NCI-H748 (cell line): Measurements from ENCODE around the gene DMTF1.
"Not testable (repeated sequence)": the region's sequence is repeated elsewhere in the genome, so short reads cannot be mapped to it uniquely, and the experiment has no call there.

ENCODE experiments used
- DNase-seq: peaks from one replicate; lab custom pipeline; 2025; ENCODE audit not compliant: unreplicated experiment; lab: John Stamatoyannopoulos, UW

DMTF1 gene

GRCh38 chr7:87220026-87220733, 67.9 kb downstream of the DMTF1 start:
- peak; percentile 93 for DNase-seq

GRCh38 chr7:87220734-87221215, 68.5 kb downstream of the DMTF1 start:
- peak; percentile 54 for DNase-seq

- no peak for DNase-seq
These were observed 71.4 kb downstream of the DMTF1 start for GRCh38 chr7:87223666-87224065.

GRCh38 chr7:87225696-87226095, 73.4 kb downstream of the DMTF1 start:
- DNase-seq = no peak

GRCh38 chr7:87226495-87226894, 74.2 kb downstream of the DMTF1 start:
- DNase-seq = no peak

- no peak for DNase-seq
These were observed 79.0 kb downstream of the DMTF1 start for GRCh38 chr7:87231258-87231657.

GRCh38 chr7:87231711-87232110, 79.5 kb downstream of the DMTF1 start:
- DNase-seq = no peak

GRCh38 chr7:87234949-87235348, 82.7 kb downstream of the DMTF1 start:
- no peak for DNase-seq

- not testable (repeated sequence) for DNase-seq
These were observed 86.3 kb downstream of the DMTF1 start for GRCh38 chr7:87238464-87239051.

GRCh38 chr7:87245671-87246070, 93.4 kb downstream of the DMTF1 start:
- DNase-seq = not testable (repeated sequence)
